Measurements from ENCODE around the gene C9orf152.

DNA sequence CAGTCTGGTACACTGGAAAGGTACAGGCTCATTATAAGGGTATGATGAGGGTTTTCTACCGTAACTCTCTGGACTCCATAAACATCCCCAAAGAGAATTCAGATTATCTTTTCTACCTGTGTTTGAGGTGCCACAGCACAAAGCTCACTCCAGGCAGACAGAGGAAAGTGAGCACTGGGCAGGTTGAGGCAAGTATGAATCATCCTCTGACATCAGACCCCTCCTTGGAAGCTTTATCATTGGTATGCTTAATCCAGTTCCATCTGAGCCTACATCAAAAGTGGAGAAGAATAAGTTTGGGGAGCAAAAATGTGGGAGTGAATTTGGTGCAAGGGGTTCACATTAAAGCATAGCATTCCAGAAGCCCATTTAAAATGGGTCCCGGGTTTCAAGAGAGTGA is 21.7 kb downstream of the C9orf152 start:
- TF ChIP-seq, protein P1, sequence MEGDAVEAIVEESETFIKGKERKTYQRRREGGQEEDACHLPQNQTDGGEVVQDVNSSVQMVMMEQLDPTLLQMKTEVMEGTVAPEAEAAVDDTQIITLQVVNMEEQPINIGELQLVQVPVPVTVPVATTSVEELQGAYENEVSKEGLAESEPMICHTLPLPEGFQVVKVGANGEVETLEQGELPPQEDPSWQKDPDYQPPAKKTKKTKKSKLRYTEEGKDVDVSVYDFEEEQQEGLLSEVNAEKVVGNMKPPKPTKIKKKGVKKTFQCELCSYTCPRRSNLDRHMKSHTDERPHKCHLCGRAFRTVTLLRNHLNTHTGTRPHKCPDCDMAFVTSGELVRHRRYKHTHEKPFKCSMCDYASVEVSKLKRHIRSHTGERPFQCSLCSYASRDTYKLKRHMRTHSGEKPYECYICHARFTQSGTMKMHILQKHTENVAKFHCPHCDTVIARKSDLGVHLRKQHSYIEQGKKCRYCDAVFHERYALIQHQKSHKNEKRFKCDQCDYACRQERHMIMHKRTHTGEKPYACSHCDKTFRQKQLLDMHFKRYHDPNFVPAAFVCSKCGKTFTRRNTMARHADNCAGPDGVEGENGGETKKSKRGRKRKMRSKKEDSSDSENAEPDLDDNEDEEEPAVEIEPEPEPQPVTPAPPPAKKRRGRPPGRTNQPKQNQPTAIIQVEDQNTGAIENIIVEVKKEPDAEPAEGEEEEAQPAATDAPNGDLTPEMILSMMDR (conservative IDR thresholded peaks at IDR 0.05 in 1 of 2, IDR thresholded peaks at IDR 0.05 in 1 of 2; ENCODE audit: low read depth in 1 of 2, low read length in 2 of 2): no peak
- no peak for TF ChIP-seq EZH2 (IDR thresholded peaks at IDR 0.05; ENCODE audit: low read length, missing control alignments)
